HG03064 (cell line): ENCODE results near the gene PNLIPRP1.

Experiments used
- ATAC-seq: cut with Tn5 transposase; IDR thresholded peaks from one replicate; pipeline ENCODE4 v1.9.1; 2021; ENCODE audit warnings: low read depth; ENCODE audit not compliant: unreplicated experiment

Gene PNLIPRP1

DNA sequence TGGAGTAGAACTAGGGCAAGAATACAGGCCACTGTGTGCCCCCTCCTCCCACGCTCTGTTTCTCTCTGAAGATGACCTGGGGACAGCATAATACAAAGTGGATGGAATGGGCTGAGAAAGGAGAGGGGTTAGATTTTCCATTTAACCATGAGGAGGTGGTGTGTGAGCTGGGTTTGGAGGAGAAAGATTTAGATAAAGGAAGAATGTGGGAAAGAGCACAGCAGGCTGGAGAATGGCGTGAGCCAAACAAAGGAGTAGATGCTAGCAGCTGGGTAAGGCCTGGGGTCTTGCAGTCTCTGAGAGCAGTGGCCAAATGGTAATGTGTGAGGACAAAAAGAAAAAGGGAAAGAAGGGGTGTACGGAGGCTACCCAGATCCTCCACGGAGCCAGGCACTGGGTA, 38.6 kb downstream of the PNLIPRP1 start:
- no peak for ATAC-seq

DNA sequence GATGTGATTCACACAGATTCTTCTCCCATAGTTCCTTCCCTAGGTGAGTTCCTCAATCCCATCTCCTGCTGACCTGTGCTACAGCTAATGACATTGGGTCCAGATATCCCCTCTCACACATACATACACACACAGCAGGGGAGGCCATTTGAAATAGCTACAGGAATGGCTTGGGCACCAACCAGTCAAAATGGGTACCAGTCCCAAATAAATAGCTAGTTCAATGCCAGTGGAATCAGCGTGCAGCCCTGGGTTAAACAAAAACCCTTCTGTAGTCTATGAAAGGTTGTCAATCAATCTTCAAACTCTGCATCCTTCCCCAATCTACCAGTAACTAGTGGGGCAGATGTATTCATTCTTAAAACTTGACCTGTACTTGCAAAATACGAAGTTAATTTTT, 39.3 kb downstream of the PNLIPRP1 start:
- no peak for ATAC-seq

DNA sequence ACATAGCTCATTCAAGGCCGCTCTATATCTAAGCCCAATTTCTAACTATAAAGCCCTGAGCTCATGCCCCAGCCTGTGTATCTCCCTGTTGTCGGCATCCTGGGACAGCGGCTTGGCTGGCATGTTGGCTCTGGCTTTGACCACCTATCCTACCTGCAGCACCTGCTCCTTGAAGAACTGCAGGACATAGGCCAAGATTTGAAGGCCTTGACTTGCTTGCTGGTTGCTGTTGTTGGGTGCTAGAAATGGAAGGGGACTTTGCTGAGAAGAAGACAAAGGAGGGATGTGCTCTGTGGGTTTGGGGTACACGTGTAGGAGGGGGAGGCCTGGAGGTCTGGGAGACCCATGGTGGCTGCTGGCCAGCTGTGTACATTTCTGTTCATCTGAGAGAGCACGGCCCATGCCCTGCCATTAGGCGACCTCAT, 41.1 kb downstream of the PNLIPRP1 start:
- ATAC-seq = no peak

DNA sequence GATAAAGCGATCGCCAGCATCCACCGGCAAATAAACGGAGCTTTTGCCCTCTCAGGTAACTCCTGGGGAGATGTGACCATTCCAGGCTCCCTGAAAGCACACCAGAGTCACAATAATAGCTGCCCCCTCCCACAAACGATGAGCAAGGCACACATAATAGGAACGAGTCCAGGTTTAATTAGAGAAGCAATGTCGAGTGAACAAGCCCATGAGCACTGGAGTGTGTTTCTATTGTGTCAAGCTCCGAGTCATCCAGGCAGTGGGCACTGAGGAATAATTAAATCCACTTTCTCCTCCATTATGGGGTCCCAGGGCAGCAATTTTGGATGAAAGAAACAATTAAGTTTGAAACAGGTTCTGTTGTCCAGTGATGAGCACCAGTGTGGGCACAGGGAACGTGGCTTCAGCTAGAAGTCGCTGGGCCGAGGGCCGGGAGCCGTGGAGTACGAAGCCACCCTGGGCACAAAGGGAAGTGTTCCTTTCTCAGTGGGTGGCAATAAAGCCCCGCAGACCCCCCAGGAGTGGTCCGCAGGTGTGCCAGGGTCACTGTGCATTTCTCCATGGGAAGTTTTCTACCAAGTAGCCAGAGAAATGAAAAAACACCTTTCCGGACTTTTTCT, 41.9 kb downstream of the PNLIPRP1 start:
- no peak for ATAC-seq

DNA sequence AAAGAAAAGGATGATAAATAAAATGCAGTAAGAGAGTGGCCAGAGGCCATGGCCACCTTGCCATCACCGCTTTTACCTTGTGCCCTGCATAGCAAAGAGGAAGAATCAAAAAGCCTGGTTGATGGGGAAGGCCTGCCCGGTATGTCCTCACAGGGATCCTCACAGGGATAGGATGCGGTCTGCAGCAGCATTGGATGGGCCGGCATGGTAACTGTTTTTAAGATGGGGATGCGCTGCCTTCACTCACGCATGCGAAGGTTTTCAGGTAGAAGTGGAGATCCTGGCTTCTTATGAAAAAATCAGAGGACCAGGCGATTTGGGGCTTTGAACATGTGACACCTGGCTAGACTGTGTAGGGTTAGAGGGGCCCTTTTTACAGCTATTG, 42.4 kb downstream of the PNLIPRP1 start:
- ATAC-seq = no peak

DNA sequence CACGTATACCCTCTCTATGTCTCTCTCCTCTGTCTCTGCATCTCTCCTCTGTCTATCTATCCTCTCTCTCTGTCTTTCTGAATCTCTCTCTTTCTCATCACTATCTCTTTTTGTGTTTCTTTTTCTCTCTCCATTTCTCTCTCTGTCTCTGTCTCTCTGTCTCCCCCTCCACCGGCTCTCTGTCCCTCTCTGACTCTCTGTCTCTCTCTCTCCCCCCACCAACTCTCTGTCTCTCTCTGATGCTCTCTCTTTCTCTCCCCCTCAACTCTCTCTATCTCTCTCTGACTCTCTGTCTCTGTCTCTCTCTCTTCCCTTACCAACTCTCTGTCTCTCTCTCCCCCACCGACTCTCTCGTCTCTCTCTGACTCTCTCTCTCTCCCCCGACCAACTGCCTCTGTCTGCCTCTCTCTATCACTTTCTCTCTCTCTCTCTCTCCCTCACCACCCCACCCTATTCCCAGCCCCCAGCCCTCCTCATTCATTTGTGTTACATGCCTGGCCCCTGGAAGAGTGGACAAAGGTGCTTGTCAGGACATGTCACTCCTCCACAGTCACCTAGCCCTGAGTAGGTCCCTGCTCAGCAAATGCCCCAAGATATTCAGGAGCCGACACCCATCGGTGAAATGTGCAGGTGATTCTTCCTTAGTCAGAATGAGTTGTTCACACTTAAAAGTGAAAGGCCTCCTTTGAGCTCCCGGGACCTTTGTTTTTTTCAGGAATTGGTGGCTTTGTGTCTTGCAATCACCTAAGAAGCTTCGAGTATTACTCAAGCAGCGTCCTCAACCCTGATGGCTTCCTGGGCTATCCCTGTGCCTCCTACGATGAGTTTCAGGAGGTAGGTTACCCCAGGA, 43.6 kb downstream of the PNLIPRP1 start:
- ATAC-seq = no peak

DNA sequence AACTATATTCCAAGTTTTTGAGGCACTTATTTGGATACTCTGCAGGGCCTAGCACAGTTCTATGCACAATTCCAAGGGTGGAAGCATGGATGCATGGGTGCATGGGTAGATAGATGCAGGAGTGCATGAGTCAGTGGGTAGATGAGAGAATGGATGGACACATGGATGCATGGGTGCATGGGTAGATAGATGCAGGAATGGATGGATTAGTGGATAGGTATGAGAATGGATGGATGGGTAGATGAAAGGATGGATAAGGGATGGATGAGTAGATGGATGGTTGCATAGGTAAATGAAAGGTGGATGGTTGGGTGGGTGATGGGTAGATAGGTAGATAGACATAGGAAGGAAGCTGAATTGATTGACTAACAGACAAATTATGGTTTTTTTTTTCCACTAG, 45.6 kb downstream of the PNLIPRP1 start:
- ATAC-seq = no peak

DNA sequence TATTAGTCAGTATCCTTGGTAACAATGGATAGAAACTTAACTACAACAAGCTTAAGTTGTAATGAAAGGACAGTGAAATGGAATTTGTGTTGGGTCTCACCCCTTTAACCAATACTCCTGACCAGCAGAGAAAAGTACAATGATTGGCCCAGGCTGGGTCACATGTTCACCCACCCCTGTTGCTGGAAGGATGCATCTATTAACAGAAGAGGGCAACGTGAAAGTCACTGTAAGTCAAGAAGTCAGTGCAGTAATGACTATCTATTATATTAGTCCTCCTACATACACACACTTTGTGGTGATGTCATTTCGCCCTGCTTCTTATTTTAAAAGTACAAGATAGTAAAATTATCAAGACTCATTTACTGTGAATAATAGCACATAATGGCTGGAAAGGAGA, 46.2 kb downstream of the PNLIPRP1 start:
- ATAC-seq = no peak

DNA sequence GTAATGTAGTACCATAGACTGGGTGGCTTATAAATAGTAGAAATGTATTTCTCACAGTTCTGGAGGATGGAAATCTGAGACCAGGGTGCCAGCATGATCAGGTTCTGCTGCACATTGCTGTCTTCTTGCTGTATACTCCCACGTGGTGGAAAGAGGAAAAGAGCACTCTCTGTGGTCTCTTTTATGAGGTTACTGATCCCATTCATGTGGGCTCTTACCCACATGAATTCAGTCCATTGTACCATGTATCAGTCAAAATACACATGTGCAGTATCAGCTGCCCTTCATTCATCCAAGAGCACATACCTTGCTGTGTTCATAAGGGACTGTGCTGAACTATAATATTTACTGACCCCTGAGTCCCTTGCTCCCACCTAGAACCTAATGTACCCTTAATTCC, 47.1 kb downstream of the PNLIPRP1 start:
- ATAC-seq = no peak

DNA sequence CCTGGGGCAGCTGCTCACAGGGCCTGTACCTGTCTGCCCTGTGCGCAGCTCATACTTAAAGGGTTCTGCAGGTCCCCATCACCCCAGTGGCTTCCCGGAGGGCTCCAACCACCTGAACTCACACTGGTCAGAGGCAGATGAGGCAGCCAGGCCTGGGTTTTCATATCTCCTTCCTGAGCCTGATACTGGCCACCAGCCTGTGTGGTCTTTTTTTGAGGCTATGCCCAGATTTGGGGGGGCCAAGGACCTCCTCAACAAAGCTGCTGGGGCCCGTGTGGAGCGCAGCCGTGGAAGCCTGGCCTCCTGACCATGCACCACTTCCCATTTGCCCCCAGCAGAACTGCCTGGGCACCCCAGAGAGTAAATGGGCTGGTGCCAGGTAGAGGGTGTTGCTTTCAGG, 55.7 kb downstream of the PNLIPRP1 start:
- ATAC-seq = no peak

DNA sequence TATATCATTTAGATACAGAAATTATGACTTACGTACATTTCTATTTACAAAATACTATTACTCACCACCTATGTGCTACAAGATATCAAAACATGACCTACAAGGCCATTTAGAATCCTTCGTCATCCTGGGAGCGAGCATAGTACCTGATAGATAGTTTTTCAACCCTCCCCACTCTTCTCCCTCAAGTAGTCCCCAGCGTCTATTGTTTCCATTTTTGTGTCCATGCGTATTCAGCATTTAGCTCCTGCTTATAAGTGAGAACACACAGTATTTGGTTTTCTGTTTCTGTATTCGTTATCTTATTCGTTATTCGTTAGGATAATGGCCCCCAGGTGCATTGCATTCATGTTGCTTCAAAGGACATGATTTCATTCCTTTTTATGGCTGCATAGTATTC, 58.1 kb downstream of the PNLIPRP1 start:
- ATAC-seq = no peak

DNA sequence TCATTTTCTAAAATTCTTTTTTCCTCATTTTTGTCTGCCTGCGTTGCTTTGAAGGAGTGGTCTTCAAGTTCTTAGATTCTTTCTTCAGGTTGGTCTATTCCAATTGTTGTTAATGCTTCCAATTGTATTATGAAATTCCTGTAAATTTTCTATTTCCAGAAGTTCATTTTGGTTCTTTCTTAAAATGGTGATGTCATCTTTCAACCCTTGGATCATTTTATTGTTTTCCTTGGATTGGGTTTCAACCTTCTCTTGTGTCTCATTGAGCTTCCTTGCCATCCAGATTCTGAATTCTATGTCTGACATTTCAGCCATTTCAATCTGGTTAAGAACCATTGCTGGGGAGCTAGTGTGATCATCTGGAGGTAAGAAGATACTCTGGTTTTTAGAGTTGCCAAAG, 63.1 kb downstream of the PNLIPRP1 start:
- no peak for ATAC-seq

DNA sequence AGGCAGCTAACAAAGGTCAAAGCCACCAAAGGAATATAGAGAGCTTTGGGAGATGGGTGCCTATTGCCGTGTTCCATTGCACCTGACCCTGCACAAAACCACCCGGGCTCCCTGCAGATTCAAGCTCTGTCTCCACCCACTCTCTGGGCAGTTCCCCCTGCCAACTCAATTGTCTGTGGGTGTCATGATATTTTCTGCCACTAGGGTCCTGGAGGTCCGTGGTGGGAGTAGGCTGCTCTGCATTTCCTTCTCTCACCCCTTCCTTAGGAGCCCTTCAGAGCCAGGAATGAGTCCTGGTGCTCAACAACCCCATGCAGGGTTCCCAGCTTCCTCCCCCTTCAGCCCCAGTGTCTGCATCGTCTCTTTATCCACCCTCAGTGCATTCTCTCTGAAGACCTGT, 64.1 kb downstream of the PNLIPRP1 start:
- no peak for ATAC-seq

DNA sequence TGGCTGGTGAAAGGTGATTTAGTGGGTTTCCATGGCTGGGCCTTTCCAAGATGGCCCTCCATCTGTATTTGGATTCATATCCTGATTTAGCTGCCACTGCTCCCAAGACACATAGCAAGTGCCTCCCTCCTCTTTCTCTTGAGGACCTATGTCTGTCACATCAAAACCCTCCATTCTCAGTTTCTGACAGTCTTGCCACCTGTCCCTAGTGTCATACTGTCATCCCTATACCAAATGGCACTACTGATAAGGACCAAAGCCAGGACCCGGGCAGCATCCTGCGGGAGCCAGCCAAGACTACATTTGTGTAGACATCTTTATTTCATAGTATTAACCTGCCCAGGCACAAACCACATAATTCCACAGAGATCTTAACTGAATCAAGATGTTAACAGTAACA, 64.8 kb downstream of the PNLIPRP1 start:
- no peak for ATAC-seq

DNA sequence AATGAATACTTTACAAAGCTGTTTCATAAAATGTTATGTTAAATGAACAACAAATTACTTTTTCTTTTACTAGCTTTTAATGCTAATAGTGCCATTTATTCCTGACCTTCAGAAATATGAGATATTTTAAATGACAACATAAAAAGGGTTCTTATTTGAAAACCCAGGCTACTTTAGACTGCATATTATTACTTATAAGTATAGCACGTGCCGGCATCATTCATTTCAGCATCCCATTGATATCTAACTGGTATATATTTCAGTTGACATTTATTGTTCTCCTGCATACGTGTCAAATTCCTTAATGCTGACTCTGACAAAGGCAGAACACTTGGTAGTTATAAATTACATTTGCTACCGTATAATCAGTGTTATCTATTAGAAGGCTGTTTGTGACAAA, 65.3 kb downstream of the PNLIPRP1 start:
- no peak for ATAC-seq

DNA sequence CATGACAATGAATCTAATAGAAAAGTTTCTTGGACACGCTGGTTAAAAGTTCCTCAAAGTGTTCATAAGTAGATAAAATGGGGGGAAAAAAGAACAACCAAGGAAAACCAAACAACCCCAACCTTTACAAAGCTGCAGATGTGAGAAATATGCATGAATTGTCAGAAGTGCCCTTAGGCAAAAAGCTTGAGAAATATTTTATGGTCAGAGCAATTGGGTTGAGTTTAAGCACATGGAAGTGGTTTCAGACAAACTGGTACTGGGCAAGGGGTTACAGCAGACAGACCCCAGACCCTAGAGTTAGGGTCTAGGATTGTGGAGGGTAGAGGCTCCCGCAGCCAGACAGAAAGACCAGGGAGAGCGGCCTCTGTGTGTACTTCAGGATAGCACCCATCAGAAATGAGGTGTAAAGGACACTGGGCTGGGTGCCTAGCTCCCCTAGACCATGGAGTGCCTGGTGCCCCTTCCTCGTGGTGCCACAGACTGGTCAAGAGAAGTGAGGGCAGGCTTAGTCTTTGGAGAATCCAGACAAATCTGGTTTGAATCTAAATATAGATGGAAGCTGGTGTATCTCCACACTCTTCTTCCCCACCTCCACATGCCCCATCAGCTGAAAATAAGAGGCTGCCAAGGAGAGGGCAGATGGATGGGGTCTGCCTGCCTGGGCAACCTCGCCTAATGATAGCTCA, 67.2 kb downstream of the PNLIPRP1 start:
- no peak for ATAC-seq
